Inflammatory macrophage (primary cell): ENCODE results near the gene CFTR.
A peak's percentile ranks its signal among the peaks of the same experiment; 100 is the strongest.
"Not testable (repeated sequence)": the region's sequence is repeated elsewhere in the genome, so short reads cannot be mapped to it uniquely, and the experiment has no call there.

Experiments used
- DNase-seq, 2 donors: peaks; one replicate each; pipeline ENCODE4 v3.0.0-alpha.2; 2020 to 2022

Gene CFTR

GRCh38 chr7:117692338-117692737, 212.5 kb downstream of the CFTR start:
- DNase-seq: no peak

GRCh38 chr7:117698018-117698417, 218.2 kb downstream of the CFTR start:
- DNase-seq: no peak

GRCh38 chr7:117704063-117704462, 224.2 kb downstream of the CFTR start:
- DNase-seq: no peak

GRCh38 chr7:117705630-117706029, 225.8 kb downstream of the CFTR start:
- no peak for DNase-seq

GRCh38 chr7:117706210-117706609, 226.4 kb downstream of the CFTR start:
- DNase-seq: no peak

GRCh38 chr7:117707080-117707479, 227.3 kb downstream of the CFTR start:
- DNase-seq: no peak

GRCh38 chr7:117708173-117708572, 228.3 kb downstream of the CFTR start:
- DNase-seq: not testable (repeated sequence)

- no peak for DNase-seq
Observed at GRCh38 chr7:117711556-117711955, 231.7 kb downstream of the CFTR start.

- peak; percentile 22 to 32 for DNase-seq
Observed at GRCh38 chr7:117715784-117716445, 236.1 kb downstream of the CFTR start.

- DNase-seq: no peak
Observed at GRCh38 chr7:117716707-117717299, 237.0 kb downstream of the CFTR start.

- no peak for DNase-seq
Observed at GRCh38 chr7:117717357-117717756, 237.5 kb downstream of the CFTR start.
